ENCODE measurements around the gene ABHD2. TPM values are rescaled to one million over a fixed set of nuclear protein-coding genes. Genes with fewer than 3 reads are reported as not detected.

Gene ABHD2
- total RNA-seq, 1 experiment from 2014 or later: 29.7 TPM

- Mint-ChIP-seq H3K27ac (no peak overlapping the region), H3K36me3 (no peaks in the 10 kb centered on the region), H3K4me3 (no peak overlapping the region), H3K9me3 (no peaks in the 10 kb centered on the region), H3K27me3 (ENCODE audit: low read depth) (peaks cover 3% of the 10 kb centered on the region), H3K4me1 (no peaks in the 10 kb centered on the region; the same call in 1 of the 2 replicates)
- ATAC-seq (peak; percentile 74), DNase-seq (ENCODE audit: low spot score) (no peak)
- TF ChIP-seq ATF3 (CRISPR knock-in tag; conservative IDR thresholded peaks at IDR 0.05): no peak
- no peak for TF ChIP-seq ZNF512 (CRISPR knock-in tag; IDR thresholded peaks at IDR 0.05; ENCODE audit: borderline replicate concordance)
- no peak for TF ChIP-seq ZSCAN18 (CRISPR knock-in tag; IDR thresholded peaks at IDR 0.05)
- TF ChIP-seq JAZF1 (CRISPR knock-in tag; IDR thresholded peaks at IDR 0.05): no peak
- no peak for TF ChIP-seq MAX (CRISPR knock-in tag; IDR thresholded peaks at IDR 0.05)
- no peak for TF ChIP-seq OVOL2 (CRISPR knock-in tag; IDR thresholded peaks at IDR 0.05; ENCODE audit: borderline replicate concordance)
- TF ChIP-seq MYBL2 (CRISPR knock-in tag; IDR thresholded peaks at IDR 0.05): no peak
- no peak for TF ChIP-seq FOXP4 (CRISPR knock-in tag; IDR thresholded peaks at IDR 0.05)
- TF ChIP-seq SP1 (CRISPR knock-in tag; conservative IDR thresholded peaks at IDR 0.05): no peak
- no peak for TF ChIP-seq E2F5 (CRISPR knock-in tag; IDR thresholded peaks at IDR 0.05)
- TF ChIP-seq E2F4 (CRISPR knock-in tag; IDR thresholded peaks at IDR 0.05; ENCODE audit: borderline replicate concordance, low read depth): no peak
- no peak for TF ChIP-seq ZNF219 (CRISPR knock-in tag; IDR thresholded peaks at IDR 0.05; ENCODE audit: borderline replicate concordance)
- no peak for TF ChIP-seq CTCF (IDR thresholded peaks at IDR 0.05)
- TF ChIP-seq ZNF425 (CRISPR knock-in tag; conservative IDR thresholded peaks at IDR 0.05): no peak
- TF ChIP-seq SOX15 (CRISPR knock-in tag; IDR thresholded peaks at IDR 0.05): no peak
- TF ChIP-seq CREM (CRISPR knock-in tag; IDR thresholded peaks at IDR 0.05): no peak
- TF ChIP-seq FOXJ3 (CRISPR knock-in tag; IDR thresholded peaks at IDR 0.05; ENCODE audit: borderline replicate concordance): no peak
- no peak for TF ChIP-seq HMGA2 (CRISPR knock-in tag; IDR thresholded peaks at IDR 0.05)
- CTCF ChIA-PET: interaction anchor here (1.1 to 2.6 kb wide), 3 partner anchors 17 to 131 kb away, joined by 5 to 15 read pairs (median 8); partner anchors contain the start of gene FANCI
- POLR2A ChIA-PET: no interaction called here
Measured at GRCh38 chr15:89227425-89227824, 139.2 kb downstream of the ABHD2 start.
